Measurements from ENCODE around the gene ATP8A1. TPM values are rescaled to one million over a fixed set of nuclear protein-coding genes. Genes with fewer than 3 reads are reported as not detected.

ATP8A1 gene
- total and polyA plus RNA-seq, 2 of the 4 experiments (the other 2 are of a cell fraction) = 0.12 to 0.36 TPM

- H2BK20ac ChIP-seq (ENCODE audit: low read depth, low read length) = no peak overlapping the region
- H3K56ac ChIP-seq (ENCODE audit: extremely low read depth, insufficient read depth, low read length) = no peak overlapping the region
- no peaks in the 10 kb centered on the region for H3K9me3 ChIP-seq (ENCODE audit: control insufficient read depth, insufficient read depth, low read length)
- BruUV-seq (replicated peaks) = no TSS peak
- no peak overlapping the region for H2AFZ ChIP-seq (replicated peaks; ENCODE audit: low read length, poor library complexity)
- no peak overlapping the region for H2AK5ac ChIP-seq (ENCODE audit: low read depth, low read length)
- no peaks in the 10 kb centered on the region for H4K20me1 ChIP-seq (ENCODE audit: insufficient read depth, low read length)
- no peak overlapping the region for H4K5ac ChIP-seq (ENCODE audit: low read depth, low read length)
- DNase-seq (no peak), ATAC-seq (ENCODE audit: low read depth) (no peak)
- dilution Hi-C loops (cut with HindIII; ENCODE audit: low sequenced_read_pairs, unreplicated experiment) = no loop called here
- H3K4me1 ChIP-seq (ENCODE audit: control insufficient read depth, insufficient read depth, low read length) = no peaks in the 10 kb centered on the region
- H3K27ac ChIP-seq (ENCODE audit: insufficient read depth, low read length) = no peak overlapping the region
- H3K4ac ChIP-seq (ENCODE audit: low read depth, low read length) = no peak overlapping the region
- no peak overlapping the region for H4K91ac ChIP-seq (ENCODE audit: insufficient read depth, low read depth, low read length)
- in situ Hi-C loops (cut with MboI; ENCODE audit: low sequenced_read_pairs) = no loop called here
- no peaks in the 10 kb centered on the region for H3K79me1 ChIP-seq (ENCODE audit: low read depth in 1 of 2, low read length in 2 of 2)
- H2AK9ac ChIP-seq (replicated peaks; ENCODE audit: low read depth, low read length, poor library complexity) = no peak overlapping the region
- H3K36me3 ChIP-seq (ENCODE audit: control insufficient read depth, insufficient read depth, low read length) = no peaks in the 10 kb centered on the region
- H3K23ac ChIP-seq (ENCODE audit: low read depth, low read length) = no peak overlapping the region
- no peak for TF ChIP-seq RAD21 (IDR thresholded peaks at IDR 0.05; ENCODE audit: low read length)
- TF ChIP-seq ELK1 (IDR thresholded peaks at IDR 0.05; ENCODE audit: borderline replicate concordance, low read depth, low read length) = no peak
- no peak for TF ChIP-seq POLR2A (IDR thresholded peaks at IDR 0.05; ENCODE audit: low read depth, low read length)
- no peak for TF ChIP-seq BHLHE40 (IDR thresholded peaks at IDR 0.05; ENCODE audit: low read depth, low read length)
- TF ChIP-seq SMC3 (IDR thresholded peaks at IDR 0.05; ENCODE audit: low read depth, low read length) = no peak
- no peak for TF ChIP-seq MAZ (IDR thresholded peaks at IDR 0.05; ENCODE audit: borderline replicate concordance, low read depth, low read length)
- no peak for TF ChIP-seq RCOR1 (IDR thresholded peaks at IDR 0.05; ENCODE audit: insufficient replicate concordance, low read length)
- no peak for TF ChIP-seq CEBPB (IDR thresholded peaks at IDR 0.05; ENCODE audit: low read depth, low read length)
- no peak for TF ChIP-seq FOS (IDR thresholded peaks at IDR 0.05; ENCODE audit: low read depth, low read length)
- TF ChIP-seq RFX5 (IDR thresholded peaks at IDR 0.05; ENCODE audit: low read depth, low read length) = no peak
- no peak for TF ChIP-seq NFE2L2 (IDR thresholded peaks at IDR 0.05; ENCODE audit: low read depth, low read length)
- TF ChIP-seq MXI1 (IDR thresholded peaks at IDR 0.05; ENCODE audit: borderline replicate concordance, low read depth, low read length) = no peak
- TF ChIP-seq USF2 (IDR thresholded peaks at IDR 0.05; ENCODE audit: low read depth, low read length) = no peak
- no peak overlapping the region for H3K9ac ChIP-seq (ENCODE audit: low read depth, low read length)
- H3K27me3 ChIP-seq (ENCODE audit: control insufficient read depth, insufficient read depth, low read length) = no peaks in the 10 kb centered on the region
- no peak overlapping the region for H3K14ac ChIP-seq (replicated peaks; ENCODE audit: low read depth, low read length)
- POLR2A ChIA-PET (ENCODE audit: unreplicated experiment) = no interaction called here
- H3K18ac ChIP-seq (ENCODE audit: low read depth, low read length) = no peak overlapping the region
- H3K9me1 ChIP-seq (ENCODE audit: insufficient read depth, low read length) = no peaks in the 10 kb centered on the region
- H2BK15ac ChIP-seq (ENCODE audit: low read depth, low read length) = no peak overlapping the region
- no peak overlapping the region for H4K8ac ChIP-seq (ENCODE audit: low read depth in 2 of 2, low read length in 2 of 2)
- intact Hi-C loops (cut with micrococcal nuclease) = no loop called here
- H2BK5ac ChIP-seq (ENCODE audit: low read depth, low read length, poor library complexity, severe bottlenecking) = no peak overlapping the region
- no peak overlapping the region for H2BK120ac ChIP-seq (ENCODE audit: low read depth, low read length)
- H3K4me3 ChIP-seq (ENCODE audit: insufficient read depth, low read depth, low read length) = no peak overlapping the region
- no peak overlapping the region for H3K4me2 ChIP-seq (ENCODE audit: low read depth, low read length)
- CTCF ChIA-PET = no interaction called here
Observed at GRCh38 chr4:42637867-42638266, 19.0 kb downstream of the ATP8A1 start.

Measured in IMR-90 (cell line).